Right lung (tissue), 5 donors: ENCODE measurements around the gene RHOG. TPM values are rescaled to one million over a fixed set of nuclear protein-coding genes. Genes with fewer than 3 reads are reported as not detected.
"Not testable (repeated sequence)": the region's sequence is repeated elsewhere in the genome, so short reads cannot be mapped to it uniquely, and the experiment has no call there.

Experiments
- DNase-seq, 2 donors: peaks; one replicate each; pipeline ENCODE4 v3.0.0-alpha.2; 2013
- polyA plus RNA-seq, 5 donors: library from polyadenylated mRNA; unstranded; fragments of 120-200 nt; gene quantifications; one replicate each; pipeline versions ENCODE4 v1.2.1 to v1.2.3, GENCODE V29; 2013; ENCODE audit warnings: inconsistent platforms in 1 of 5, low replicate concordance in 1 of 5; ENCODE audit not compliant: insufficient read length in 5 of 5, insufficient read depth in 1 of 5

Gene RHOG
- polyA plus RNA-seq, 5 donors = 21.0 to 36.0 (median 24.7) TPM

DNA sequence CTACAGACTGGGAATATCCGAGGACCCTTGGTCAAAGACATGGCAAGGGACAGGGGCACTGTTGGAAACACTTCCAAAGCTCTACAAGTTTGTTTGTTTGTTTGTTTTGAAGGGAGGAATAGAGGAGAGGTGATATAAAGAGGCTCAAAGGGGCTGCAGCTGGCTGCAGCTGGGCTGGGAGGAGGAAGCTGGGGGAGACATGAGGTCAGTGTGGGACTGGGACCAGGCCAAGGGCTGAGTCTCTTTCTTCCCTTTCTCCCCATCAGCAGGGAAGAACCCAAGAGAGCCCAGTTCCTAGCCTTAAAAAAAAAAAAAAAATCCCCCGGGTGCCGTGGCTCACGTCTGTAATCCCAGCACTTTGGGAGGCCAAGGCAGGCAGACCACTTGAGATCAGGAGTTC, 5.0 kb downstream of the RHOG start:
- no peak for DNase-seq

DNA sequence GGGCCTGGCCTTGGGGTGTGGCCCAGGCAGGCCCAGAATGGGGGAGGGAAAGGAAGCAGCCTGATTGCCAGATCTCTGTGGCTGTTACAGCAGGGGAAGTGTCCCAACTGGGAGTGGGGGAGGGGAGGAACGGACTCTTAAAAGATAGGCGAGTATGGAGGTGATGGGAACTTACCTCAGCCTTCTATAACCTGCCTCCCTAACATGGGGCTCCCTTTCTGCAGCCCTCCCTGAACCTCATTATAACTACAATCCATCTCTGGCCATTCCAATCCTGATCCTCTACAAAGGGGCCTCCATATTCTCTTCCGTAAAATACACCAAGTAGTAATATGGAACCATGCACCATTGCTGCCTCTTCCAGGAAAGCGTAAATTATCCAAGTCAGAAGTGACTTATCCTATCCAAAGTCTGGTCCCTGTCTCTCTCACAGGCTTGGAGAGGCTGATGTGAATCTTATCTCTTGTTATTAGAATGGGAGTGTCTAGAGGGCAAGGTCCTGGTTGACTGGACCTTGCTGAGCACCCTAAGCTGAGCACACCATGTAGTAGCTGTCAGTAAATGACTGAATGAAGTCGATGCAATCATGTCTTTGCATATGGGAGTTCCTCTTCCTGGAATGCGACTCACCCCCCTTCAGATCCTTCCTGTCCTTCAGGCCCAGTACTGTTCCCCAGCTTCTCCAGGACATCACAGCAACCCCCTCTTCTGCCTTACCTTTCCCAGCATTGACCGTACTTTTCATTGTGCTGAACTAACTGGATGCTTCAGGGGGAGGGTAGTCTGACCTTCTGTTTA, 5.9 kb downstream of the RHOG start:
- no peak for DNase-seq

DNA sequence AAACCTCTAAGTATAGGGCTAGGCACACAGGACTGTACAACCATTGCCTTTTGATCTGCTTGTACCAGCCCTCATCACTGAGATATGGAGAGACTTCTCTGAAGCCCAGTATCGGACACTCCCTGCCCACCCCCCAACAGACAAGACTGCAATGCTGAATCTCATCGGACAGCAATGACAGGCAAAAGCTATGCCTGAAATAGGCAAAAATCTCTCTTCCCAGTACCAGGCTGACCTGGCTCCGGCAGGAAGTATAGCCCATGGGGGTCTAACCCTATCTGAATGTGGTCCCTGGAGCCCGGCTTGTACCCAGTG, 6.5 kb downstream of the RHOG start:
- no peak for DNase-seq

DNA sequence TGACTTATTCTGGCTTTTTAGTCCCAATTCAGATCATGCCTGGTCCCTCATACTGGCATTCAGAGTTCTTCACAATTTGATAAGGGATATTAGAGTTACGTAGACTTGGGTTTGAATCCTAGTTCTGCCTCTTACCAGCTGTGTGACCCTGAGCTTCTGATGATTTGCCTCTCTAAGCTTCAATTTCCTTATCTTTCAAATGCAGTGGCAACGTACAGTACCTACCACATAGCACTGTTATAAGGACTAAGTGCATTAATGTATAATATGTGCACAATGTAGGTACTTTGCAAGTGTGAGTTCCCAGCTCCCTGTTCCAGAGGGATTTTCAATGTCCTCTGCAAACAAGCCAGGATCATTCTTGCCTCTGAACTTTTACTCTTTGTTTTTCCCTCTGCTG, 7.3 kb downstream of the RHOG start:
- no peak for DNase-seq

DNA sequence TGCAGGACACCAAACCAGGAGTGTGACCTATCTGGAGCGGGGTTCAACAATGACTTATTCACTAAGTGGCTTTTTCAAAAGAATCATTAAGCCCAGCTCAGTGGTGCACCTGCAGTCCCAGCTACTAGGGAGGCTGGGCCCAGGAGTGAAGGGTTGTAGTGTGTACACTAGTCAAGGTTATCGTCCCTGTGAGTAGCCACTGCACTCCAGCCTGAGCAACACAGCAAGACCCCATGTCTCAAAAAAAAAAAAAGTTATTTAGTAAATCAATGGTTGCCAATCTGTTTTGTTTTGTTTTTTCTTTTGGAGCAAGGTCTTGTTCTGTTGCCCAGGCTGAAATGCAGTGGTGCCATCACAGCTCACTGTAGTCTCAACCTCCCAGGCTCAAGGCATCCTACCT, 7.9 kb downstream of the RHOG start:
- no peak for DNase-seq

GRCh38 chr11:3831378-3832239, 9.2 kb downstream of the RHOG start:
- no peak for DNase-seq

DNA sequence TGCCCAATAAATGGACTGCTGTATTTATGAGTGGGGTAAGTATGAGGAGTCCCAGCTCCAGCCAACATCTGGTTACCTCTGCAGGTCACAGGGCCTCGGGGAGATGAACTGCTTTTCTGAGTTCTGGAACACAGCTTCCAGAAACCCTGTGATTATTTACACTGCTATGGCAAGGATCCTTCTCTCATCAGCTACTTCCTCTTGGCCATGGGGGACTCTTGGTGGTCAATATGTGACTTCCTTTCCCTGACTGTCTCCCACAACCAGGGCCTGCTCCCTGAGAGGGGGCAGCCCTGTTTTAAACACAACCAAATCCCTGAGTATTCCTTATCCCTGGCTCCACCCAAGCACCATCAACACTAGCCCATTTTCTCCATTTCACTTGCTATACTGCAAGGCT, 10.0 kb downstream of the RHOG start:
- no peak for DNase-seq

DNA sequence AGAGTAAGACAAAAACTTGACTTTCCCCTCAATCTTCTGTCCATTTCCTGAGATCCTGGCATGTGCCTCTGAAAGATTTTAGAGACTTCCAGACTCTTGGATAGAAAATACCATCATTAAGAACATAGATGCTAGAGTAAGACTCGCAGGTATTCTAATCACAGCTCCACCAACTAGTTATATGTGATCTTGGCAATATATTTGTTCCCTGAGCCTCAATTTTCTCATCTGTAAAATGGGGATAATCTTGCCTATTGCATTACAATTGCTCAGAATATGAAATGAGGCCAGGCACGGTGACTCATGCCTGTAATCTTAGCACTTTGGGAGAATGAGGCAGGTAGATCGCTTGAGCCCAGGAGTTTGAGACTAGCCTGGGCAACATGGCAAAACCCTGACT, 10.7 kb downstream of the RHOG start:
- no peak for DNase-seq

DNA sequence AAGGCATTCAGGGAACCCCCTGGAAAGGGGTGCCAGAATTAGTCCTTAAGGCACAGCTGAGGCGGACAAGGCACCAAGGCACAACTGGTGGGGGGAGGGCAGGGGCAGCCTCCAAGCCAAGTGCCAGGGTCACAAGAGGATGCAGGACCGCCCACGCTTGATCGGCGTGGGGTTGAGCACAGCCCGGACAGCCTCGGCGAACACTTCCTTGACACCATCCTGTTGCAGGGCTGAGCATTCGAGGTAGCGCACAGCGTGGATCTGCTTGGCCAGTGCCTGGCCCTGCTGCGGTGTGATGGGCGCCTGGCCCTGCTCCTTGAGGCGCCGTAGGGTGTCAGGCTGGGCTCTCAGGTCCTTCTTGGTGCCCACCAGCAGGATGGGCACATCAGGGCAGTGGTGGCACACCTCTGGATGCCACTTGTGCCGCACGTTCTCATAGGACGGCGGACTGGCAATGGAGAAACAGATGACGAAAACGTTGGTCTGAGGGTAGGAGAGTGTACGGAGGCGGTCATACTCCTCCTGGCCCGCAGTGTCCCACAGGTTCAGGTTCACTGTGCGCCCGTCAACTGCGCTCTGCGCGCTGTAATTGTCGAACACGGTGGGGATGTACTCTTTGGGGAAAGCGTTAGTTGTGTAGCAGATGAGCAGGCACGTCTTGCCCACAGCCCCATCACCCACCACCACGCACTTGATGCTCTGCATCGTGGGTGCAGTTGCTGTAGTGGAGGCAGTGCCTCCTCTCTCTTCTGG, 13.1 kb downstream of the RHOG start:
- DNase-seq = no peak

DNA sequence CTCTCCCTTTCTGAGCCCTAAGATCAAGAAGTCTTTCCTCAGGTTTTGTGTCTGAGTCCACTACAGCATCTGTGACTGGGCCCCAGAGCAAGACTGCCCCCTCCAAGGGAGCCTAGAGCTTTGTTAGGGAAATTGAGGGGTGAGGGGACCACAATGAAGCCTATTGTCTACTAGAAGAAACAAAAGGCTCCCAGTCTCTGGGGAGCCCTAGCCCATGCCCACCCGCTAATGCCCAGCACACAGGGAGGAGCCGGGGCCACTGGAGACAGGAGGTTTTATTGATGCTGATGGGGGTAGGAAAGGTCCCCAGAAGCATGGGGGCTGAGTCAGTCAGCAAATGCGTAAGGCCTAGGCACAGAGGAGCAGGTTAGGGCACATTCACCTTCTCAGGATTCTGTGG, 14.0 kb downstream of the RHOG start:
- no peak for DNase-seq

DNA sequence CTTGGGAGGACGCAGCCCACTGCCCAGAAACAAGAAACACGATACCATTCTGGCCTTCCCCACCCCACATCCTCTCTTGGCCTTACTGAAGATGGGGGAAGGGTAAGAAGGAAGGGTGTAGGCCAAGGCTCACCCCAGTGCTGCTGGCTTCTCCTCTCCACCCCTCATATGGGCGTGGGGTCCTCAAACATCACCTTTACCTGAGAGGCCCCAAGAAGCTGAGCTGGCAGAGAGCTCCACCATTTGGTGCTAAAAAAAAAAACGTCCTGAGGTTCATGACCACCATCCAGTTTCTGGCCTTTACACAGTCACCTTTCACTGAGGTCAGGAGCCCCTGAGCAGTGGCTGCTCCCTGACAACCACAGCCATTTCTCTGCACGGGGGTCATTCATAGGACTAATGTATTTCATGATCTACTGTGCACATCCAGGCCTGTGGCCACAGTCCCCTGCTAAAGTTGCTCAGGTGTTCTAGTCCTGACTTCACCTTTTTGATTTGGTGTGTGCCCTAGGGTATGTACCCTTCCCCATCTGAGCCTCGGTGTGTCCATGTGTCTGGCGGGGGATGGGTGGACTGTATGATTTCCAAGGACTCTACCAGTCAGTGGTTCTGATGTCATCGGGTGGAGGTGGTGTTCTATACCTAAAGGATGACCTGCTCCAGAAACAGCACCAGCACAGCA, 15.1 kb downstream of the RHOG start:
- no peak for DNase-seq

- no peak for DNase-seq
Observed at GRCh38 chr11:3824714-3825472, 15.9 kb downstream of the RHOG start.

DNA sequence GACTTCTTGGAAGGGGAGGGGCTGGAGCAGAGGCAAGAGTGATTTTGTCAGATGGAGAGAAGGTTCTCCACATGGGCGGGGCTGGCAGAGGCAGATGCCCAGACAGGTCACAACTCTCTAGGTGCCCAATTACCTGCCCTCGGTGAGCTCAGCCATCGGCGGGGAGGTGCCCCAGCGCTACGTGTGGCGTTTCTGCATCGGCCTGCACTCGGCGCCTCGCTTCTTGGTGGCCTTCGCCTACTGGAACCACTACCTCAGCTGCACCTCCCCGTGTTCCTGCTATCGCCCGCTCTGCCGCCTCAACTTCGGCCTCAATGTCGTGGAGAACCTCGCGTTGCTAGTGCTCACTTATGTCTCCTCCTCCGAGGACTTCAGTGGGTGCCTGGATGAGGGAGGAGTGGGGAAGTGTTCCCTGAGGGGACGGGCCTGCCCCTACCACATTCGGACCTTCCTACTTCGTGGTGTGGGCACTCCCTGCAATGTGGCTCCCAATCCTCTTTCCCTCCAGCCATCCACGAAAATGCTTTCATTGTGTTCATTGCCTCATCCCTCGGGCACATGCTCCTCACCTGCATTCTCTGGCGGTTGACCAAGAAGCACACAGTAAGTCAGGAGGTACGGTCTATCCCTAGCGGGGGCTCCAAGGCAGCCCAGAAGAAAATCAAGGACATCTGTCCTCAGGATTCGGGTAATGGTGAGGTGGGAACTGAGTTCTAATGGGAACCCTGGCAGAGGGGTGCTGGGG, 16.8 kb downstream of the RHOG start:
- DNase-seq = no peak

GRCh38 chr11:3823303-3823702, 17.5 kb downstream of the RHOG start:
- no peak for DNase-seq

DNA sequence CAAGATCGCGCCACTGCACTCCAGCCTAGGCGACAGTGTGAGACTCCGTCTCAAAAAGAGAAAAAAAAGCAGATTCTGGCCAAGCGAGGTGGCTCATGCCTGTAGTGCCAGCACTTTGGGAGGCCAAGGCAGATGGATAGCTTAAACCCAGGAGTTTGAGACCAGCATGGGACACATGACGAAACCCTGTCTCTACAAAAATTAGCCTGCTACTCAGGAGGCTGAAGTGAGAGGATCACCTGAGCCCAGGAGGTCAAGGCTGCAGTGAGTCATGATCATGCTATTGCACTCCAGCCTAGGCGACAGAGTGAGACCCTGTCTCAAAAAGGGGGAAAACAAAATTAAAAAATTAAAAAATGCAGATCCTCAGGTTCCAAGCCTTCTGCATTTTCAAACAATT, 18.4 kb downstream of the RHOG start:
- DNase-seq = no peak

- no peak for DNase-seq
Observed at GRCh38 chr11:3820971-3821370, 19.8 kb downstream of the RHOG start.

- no peak for DNase-seq
Observed at GRCh38 chr11:3817181-3817800, 23.5 kb downstream of the RHOG start.

GRCh38 chr11:3816673-3817072, 24.1 kb downstream of the RHOG start:
- DNase-seq = no peak

- peak in 1 of 2 donors; percentile 62 for DNase-seq
Observed at GRCh38 chr11:3815845-3816244, 24.9 kb downstream of the RHOG start.

- not testable (repeated sequence) for DNase-seq
Observed at GRCh38 chr11:3814832-3815231, 25.9 kb downstream of the RHOG start.
